Measurements from ENCODE around the gene PHF21B.

PHF21B gene

DNA sequence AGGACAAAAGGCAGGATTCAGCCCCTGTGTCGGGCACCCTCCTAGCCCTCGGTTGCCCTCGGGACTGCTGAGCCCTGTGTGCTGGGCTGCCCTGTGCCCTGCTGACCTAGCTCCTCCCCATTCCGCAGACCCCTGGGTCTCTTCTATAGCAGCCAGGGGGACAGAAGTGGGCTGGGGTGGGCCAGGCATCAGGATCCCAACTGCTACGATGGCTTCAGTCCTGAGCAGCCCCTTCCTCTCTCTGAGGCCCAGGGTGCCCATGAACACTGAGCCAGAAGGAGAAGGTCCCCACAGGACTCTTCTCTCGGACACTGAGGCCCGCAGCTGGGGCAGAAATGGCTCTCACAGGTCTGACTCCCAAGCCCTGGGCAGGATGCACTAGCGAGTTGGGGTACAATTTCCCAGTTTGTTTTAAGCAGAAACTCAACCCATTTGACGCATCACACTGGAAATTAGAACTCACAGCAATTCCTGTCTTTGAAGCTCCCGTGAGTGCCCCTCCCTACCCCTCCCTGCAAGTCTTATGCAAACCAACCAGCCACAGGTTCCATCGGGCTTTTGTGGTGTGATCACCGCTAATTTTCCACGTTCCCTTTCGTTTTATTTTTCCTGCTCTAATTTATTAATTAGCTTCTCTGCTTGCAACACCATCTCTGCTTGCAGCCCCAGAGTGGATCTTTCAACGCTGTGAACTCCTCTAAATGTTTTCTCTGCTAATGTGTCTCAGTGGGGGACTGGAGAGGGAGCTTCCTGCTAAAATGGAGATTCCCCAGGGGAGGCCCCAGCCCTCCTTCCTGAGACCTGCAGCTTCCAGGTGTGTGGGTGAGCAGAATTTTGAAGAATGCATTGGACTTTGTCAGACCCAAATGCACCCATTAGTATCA is 56.7 kb downstream of the PHF21B start:
- Histone ChIP-seq H3K4me1 (ENCODE audit: control insufficient read depth, insufficient read depth, low read length) (peaks cover 32% of the 10 kb centered on the region), H3K9me3 (ENCODE audit: control insufficient read depth, low read length) (no peaks in the 10 kb centered on the region), H3K4me3 (ENCODE audit: insufficient read depth, low read depth, low read length) (no peak overlapping the region), H3K27me3 (ENCODE audit: control insufficient read depth, insufficient read depth, low read length, poor library complexity, severe bottlenecking) (no peaks in the 10 kb centered on the region), H3K27ac (ENCODE audit: insufficient read depth, low read depth, low read length, poor library complexity, severe bottlenecking) (no peak overlapping the region), H3K36me3 (ENCODE audit: control insufficient read depth, insufficient read depth, low read length) (no peaks in the 10 kb centered on the region)
- 56% methylated on average over 15 of the region's 15 CpGs for WGBS, 2 experiments

DNA sequence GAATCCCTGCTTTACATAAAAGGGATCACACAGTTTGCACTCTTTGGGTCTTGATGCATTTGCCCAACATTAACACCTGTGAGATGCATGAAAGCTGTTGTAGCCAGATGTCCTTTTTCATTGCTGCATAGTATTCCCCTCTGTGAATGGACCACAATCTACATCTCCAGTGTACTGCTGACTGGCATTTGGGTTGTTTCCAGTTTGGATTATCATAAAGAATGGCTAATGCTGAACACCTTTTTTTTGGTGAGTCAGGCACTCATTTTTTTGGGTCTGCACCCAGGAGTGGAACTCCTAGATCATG is 58.3 kb downstream of the PHF21B start:
- H3K9me3 ChIP-seq (ENCODE audit: control insufficient read depth, low read length): no peaks in the 10 kb centered on the region
- H3K36me3 ChIP-seq (ENCODE audit: control insufficient read depth, insufficient read depth, low read length): no peaks in the 10 kb centered on the region
- H3K4me3 ChIP-seq (ENCODE audit: insufficient read depth, low read depth, low read length): no peak overlapping the region
- H3K27ac ChIP-seq (ENCODE audit: insufficient read depth, low read depth, low read length, poor library complexity, severe bottlenecking): no peak overlapping the region
- peaks cover 19% of the 10 kb centered on the region for H3K4me1 ChIP-seq (ENCODE audit: control insufficient read depth, insufficient read depth, low read length)
- H3K27me3 ChIP-seq (ENCODE audit: control insufficient read depth, insufficient read depth, low read length, poor library complexity, severe bottlenecking): no peaks in the 10 kb centered on the region

DNA sequence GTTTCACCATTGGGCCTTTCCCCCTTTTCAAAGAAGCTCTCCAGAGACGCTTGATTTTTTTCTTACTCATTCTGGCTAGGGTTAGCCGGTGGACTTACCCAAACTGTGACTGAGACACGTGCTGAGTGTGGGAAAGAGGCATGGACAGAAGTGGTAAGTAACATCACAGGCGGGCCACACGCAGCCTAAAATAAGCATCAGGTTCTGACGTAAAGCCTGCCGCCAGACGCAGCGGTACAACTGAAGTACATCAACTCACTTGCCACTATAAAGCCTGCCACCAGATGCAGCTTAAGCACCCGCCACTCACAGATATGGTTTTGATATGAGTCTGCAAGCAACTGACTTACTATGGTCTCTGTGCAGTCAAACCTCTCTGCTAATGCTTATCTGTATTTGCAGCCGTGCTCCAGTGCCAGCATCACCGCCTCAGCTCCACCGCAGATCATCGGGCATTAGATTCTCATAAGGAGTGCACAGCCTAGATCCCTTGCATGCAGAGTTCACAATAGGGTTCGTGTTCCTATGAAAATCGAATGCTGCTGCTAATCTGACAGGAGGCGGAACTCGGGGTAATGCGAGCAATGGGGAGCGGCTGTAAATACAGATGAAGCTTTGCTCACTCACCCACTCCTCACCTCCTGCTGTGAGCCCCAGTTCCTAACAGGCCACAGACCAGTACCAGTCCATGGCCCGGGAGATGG is 58.8 kb downstream of the PHF21B start:
- peaks cover 18% of the 10 kb centered on the region for H3K4me1 ChIP-seq (ENCODE audit: control insufficient read depth, insufficient read depth, low read length)
- WGBS, 2 experiments: 90% methylated on average over 21 of the region's 21 CpGs
- H3K9me3 ChIP-seq (ENCODE audit: control insufficient read depth, low read length): no peaks in the 10 kb centered on the region
- no peaks in the 10 kb centered on the region for H3K27me3 ChIP-seq (ENCODE audit: control insufficient read depth, insufficient read depth, low read length, poor library complexity, severe bottlenecking)
- no peaks in the 10 kb centered on the region for H3K36me3 ChIP-seq (ENCODE audit: control insufficient read depth, insufficient read depth, low read length)
- no peak overlapping the region for H3K4me3 ChIP-seq (ENCODE audit: insufficient read depth, low read depth, low read length)
- no peak overlapping the region for H3K27ac ChIP-seq (ENCODE audit: insufficient read depth, low read depth, low read length, poor library complexity, severe bottlenecking)

GRCh38 chr22:44947846-44948245 is 62.0 kb downstream of the PHF21B start:
- Histone ChIP-seq H3K36me3 (ENCODE audit: control insufficient read depth, insufficient read depth, low read length) (no peaks in the 10 kb centered on the region), H3K9me3 (ENCODE audit: control insufficient read depth, low read length) (no peaks in the 10 kb centered on the region), H3K27ac (ENCODE audit: insufficient read depth, low read depth, low read length, poor library complexity, severe bottlenecking) (no peak overlapping the region), H3K4me3 (ENCODE audit: insufficient read depth, low read depth, low read length) (no peak overlapping the region), H3K27me3 (ENCODE audit: control insufficient read depth, insufficient read depth, low read length, poor library complexity, severe bottlenecking) (no peaks in the 10 kb centered on the region), H3K4me1 (ENCODE audit: control insufficient read depth, insufficient read depth, low read length) (no peaks in the 10 kb centered on the region)
- WGBS, 2 experiments: 87 to 94% methylated on average over 10 to 13 of the region's 13 CpGs

GRCh38 chr22:44947049-44947448 is 62.8 kb downstream of the PHF21B start:
- no peaks in the 10 kb centered on the region for H3K36me3 ChIP-seq (ENCODE audit: control insufficient read depth, insufficient read depth, low read length)
- WGBS, 2 experiments: 92 to 93% methylated on average over 11 of the region's 11 CpGs
- no peaks in the 10 kb centered on the region for H3K27me3 ChIP-seq (ENCODE audit: control insufficient read depth, insufficient read depth, low read length, poor library complexity, severe bottlenecking)
- peaks cover 7% of the 10 kb centered on the region for H3K4me1 ChIP-seq (ENCODE audit: control insufficient read depth, insufficient read depth, low read length)
- H3K4me3 ChIP-seq (ENCODE audit: insufficient read depth, low read depth, low read length): no peak overlapping the region
- no peaks in the 10 kb centered on the region for H3K9me3 ChIP-seq (ENCODE audit: control insufficient read depth, low read length)
- no peak overlapping the region for H3K27ac ChIP-seq (ENCODE audit: insufficient read depth, low read depth, low read length, poor library complexity, severe bottlenecking)

DNA sequence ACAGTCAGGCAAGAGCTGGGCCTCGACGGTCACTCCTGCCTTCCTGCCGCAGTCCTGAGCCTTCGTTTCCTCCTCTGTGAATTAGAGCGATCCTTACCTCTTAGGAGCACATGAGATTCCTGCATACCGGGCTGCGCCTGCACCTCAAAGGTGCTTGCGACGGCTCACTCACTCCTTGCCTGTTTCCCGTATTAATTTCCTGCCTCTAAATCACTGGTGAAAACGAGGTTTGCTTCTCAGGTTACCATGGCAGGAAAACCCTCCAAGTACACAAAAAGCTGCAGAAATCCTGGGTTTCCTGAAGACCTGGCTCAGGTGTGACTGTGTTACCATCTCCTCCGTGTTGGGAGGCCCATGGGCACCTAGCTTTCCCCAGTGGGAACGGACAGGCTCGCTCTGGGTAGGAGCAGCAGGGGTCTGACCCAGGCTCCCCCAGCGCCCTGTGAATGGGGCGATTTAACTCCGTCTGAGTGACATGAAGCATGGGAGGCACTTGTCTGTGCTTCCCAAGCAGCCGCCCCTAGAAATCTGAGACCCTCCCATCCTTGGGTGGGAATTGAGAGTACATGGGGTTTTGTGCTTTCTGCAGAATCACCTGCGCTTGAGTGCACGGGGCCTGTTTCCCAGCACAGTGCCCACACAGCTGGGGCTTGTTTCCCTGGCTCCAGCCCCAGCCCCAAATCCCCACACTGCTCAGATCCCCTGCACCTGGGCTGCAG is 64.8 kb downstream of the PHF21B start:
- no peaks in the 10 kb centered on the region for H3K27me3 ChIP-seq (ENCODE audit: control insufficient read depth, insufficient read depth, low read length, poor library complexity, severe bottlenecking)
- peaks cover 27% of the 10 kb centered on the region for H3K4me1 ChIP-seq (ENCODE audit: control insufficient read depth, insufficient read depth, low read length)

GRCh38 chr22:44943701-44944324 is 66.0 kb downstream of the PHF21B start:
- Histone ChIP-seq H3K9me3 (ENCODE audit: control insufficient read depth, low read length) (no peaks in the 10 kb centered on the region), H3K27ac (ENCODE audit: insufficient read depth, low read depth, low read length, poor library complexity, severe bottlenecking) (no peak overlapping the region), H3K36me3 (ENCODE audit: control insufficient read depth, insufficient read depth, low read length) (no peaks in the 10 kb centered on the region), H3K27me3 (ENCODE audit: control insufficient read depth, insufficient read depth, low read length, poor library complexity, severe bottlenecking) (no peaks in the 10 kb centered on the region), H3K4me1 (ENCODE audit: control insufficient read depth, insufficient read depth, low read length) (peaks cover 35% of the 10 kb centered on the region), H3K4me3 (ENCODE audit: insufficient read depth, low read depth, low read length) (no peak overlapping the region)
- WGBS, 2 experiments: 95% methylated on average over 17 of the region's 17 CpGs

More for the DNA sequence above, 64.8 kb downstream of the PHF21B start:
- Histone ChIP-seq H3K36me3 (ENCODE audit: control insufficient read depth, insufficient read depth, low read length) (no peaks in the 10 kb centered on the region), H3K27ac (ENCODE audit: insufficient read depth, low read depth, low read length, poor library complexity, severe bottlenecking) (no peak overlapping the region), H3K4me3 (ENCODE audit: insufficient read depth, low read depth, low read length) (no peak overlapping the region), H3K9me3 (ENCODE audit: control insufficient read depth, low read length) (no peaks in the 10 kb centered on the region)
- WGBS, 2 experiments: 86% methylated on average over 20 of the region's 20 CpGs

- Histone ChIP-seq H3K36me3 (ENCODE audit: control insufficient read depth, insufficient read depth, low read length) (no peaks in the 10 kb centered on the region), H3K4me1 (ENCODE audit: control insufficient read depth, insufficient read depth, low read length) (peaks cover 35% of the 10 kb centered on the region), H3K9me3 (ENCODE audit: control insufficient read depth, low read length) (no peaks in the 10 kb centered on the region), H3K27me3 (ENCODE audit: control insufficient read depth, insufficient read depth, low read length, poor library complexity, severe bottlenecking) (no peaks in the 10 kb centered on the region), H3K27ac (ENCODE audit: insufficient read depth, low read depth, low read length, poor library complexity, severe bottlenecking) (no peak overlapping the region), H3K4me3 (ENCODE audit: insufficient read depth, low read depth, low read length) (no peak overlapping the region)
- WGBS, 2 experiments: 86% methylated on average over 23 of the region's 23 CpGs
These were observed 66.7 kb downstream of the PHF21B start for GRCh38 chr22:44942979-44943700.

DNA sequence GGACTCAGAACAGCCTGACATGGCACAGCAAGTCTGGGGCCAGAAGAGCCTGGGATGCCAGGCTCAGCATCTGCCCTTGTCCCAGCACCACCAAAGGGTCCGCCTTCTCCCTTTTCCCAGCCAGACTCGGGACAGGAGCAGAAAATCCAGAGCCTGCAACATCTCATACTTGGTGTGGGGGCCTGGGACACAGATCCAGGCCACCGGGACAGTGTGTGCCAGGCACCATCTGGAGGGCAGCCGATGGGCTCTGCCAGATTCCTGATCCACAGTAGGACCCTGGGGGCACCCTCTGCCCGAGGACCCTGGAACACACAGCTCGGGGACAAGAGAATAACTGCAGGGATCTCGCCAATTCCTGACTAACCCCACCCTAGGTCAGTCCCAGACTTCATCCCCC is 67.7 kb downstream of the PHF21B start:
- Histone ChIP-seq H3K27ac (ENCODE audit: insufficient read depth, low read depth, low read length, poor library complexity, severe bottlenecking) (no peak overlapping the region), H3K36me3 (ENCODE audit: control insufficient read depth, insufficient read depth, low read length) (no peaks in the 10 kb centered on the region)
- WGBS, 2 experiments: 86 to 91% methylated on average over 7 of the region's 7 CpGs

More for the DNA sequence above, 67.7 kb downstream of the PHF21B start:
- H3K27me3 ChIP-seq (ENCODE audit: control insufficient read depth, insufficient read depth, low read length, poor library complexity, severe bottlenecking): no peaks in the 10 kb centered on the region
- no peaks in the 10 kb centered on the region for H3K9me3 ChIP-seq (ENCODE audit: control insufficient read depth, low read length)
- no peak overlapping the region for H3K4me3 ChIP-seq (ENCODE audit: insufficient read depth, low read depth, low read length)
- peaks cover 35% of the 10 kb centered on the region for H3K4me1 ChIP-seq (ENCODE audit: control insufficient read depth, insufficient read depth, low read length)

All from ectodermal cell (in vitro differentiated cells).